ENCODE data around the gene NLRP14. TPM values are rescaled to one million over a fixed set of nuclear protein-coding genes. Genes with fewer than 3 reads are reported as not detected.

The NLRP14 gene, protein sequence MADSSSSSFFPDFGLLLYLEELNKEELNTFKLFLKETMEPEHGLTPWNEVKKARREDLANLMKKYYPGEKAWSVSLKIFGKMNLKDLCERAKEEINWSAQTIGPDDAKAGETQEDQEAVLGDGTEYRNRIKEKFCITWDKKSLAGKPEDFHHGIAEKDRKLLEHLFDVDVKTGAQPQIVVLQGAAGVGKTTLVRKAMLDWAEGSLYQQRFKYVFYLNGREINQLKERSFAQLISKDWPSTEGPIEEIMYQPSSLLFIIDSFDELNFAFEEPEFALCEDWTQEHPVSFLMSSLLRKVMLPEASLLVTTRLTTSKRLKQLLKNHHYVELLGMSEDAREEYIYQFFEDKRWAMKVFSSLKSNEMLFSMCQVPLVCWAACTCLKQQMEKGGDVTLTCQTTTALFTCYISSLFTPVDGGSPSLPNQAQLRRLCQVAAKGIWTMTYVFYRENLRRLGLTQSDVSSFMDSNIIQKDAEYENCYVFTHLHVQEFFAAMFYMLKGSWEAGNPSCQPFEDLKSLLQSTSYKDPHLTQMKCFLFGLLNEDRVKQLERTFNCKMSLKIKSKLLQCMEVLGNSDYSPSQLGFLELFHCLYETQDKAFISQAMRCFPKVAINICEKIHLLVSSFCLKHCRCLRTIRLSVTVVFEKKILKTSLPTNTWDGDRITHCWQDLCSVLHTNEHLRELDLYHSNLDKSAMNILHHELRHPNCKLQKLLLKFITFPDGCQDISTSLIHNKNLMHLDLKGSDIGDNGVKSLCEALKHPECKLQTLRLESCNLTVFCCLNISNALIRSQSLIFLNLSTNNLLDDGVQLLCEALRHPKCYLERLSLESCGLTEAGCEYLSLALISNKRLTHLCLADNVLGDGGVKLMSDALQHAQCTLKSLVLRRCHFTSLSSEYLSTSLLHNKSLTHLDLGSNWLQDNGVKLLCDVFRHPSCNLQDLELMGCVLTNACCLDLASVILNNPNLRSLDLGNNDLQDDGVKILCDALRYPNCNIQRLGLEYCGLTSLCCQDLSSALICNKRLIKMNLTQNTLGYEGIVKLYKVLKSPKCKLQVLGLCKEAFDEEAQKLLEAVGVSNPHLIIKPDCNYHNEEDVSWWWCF
- not detected in 5 replicates for total RNA-seq (2022; extraction: Qiagen RNA extraction)

DNA sequence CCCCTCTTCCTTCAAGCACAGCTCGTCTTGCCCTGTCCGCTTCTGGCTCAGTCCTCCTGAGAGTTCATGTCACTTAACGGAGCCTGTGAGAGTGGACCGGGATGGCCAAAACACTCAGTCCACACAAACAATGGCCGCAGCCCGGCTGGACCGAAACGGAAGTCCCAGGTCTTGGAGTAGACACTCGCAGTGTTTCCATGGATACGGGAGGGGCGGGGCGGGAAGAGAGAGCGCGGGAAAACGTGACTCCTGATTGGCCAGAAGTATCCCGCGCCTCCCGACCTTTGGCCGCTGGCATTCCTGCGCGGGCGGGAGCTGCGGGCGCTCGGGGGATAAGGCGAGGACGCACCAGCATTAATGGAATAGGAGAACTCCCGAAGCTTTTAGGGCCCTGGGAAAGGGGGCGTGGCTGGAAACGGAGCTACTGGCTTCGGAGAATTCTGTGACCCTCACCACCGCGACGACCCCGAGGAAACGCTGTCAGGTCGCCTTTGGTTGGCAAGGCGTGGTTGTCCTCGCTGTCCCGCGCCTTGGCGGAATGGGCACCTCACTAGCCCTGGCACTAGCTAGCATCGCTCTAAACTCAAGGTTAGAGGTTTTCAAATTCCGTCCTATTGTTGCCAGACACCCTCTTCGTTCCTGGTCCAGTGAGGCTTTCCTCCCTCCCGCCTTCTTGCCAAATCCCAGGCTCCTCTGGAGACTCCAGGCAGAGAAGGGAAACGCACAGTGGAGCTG, at the start of gene NLRP14, which contains the start of gene ZNF214:
TSS of gene NLRP14 (plus strand) at position 297 of the 735 bp plus-strand sequence. CDS start 18,108 bp downstream, outside the sequence.
TSS of gene ZNF214 (minus strand) at position 164 of the 735 bp plus-strand sequence. CDS start 17,511 bp downstream, outside the sequence.

DNA sequence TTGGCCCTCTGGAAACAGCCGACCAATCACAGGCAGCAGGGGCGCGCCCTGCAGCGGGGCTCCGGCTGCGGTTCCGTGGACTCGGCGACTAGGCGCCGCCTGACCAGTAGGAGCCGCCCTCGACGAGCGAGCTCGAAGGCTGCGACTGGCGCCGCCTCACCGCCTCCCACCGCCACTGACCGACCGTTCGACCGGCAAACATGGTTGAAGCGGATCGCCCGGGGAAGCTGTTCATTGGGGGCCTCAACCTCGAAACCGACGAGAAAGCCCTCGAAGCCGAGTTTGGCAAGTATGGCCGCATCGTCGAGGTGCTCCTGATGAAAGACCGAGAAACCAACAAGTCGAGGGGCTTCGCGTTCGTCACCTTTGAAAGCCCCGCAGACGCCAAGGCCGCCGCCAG, 68.6 kb downstream of the NLRP14 start, which contains the start of gene RBMXL2:
TSS of gene RBMXL2 (plus strand) at position 78 of the 400 bp plus-strand sequence. CDS start at position 201, 123 bp downstream.

Other genes with a start within 250 kb of the NLRP14 start
- gene OR2AG2, start 248.5 kb upstream of the NLRP14 start, total RNA-seq (2022; extraction: Qiagen RNA extraction), result 0.05 to 0.08 TPM (median 0.05 TPM) in 3 of 5 replicates, not detected in the others
- gene OR2AG1, start 237.5 kb upstream of the NLRP14 start, total RNA-seq (2022; extraction: Qiagen RNA extraction), result not detected in 5 replicates
- not detected in 5 replicates for gene OR6A2, start 220.8 kb upstream of the NLRP14 start, total RNA-seq (2022; extraction: Qiagen RNA extraction)
- not detected in 5 replicates for gene OR10A5, start 174.8 kb upstream of the NLRP14 start, total RNA-seq (2022; extraction: Qiagen RNA extraction)
- gene OR10A2, start 157.4 kb upstream of the NLRP14 start, total RNA-seq (2022; extraction: Qiagen RNA extraction), result not detected in 5 replicates
- not detected in 5 replicates for gene OR10A4, start 143.9 kb upstream of the NLRP14 start, total RNA-seq (2022; extraction: Qiagen RNA extraction)
- gene OR2D2, start 128.0 kb upstream of the NLRP14 start, total RNA-seq (2022; extraction: Qiagen RNA extraction), result not detected in 5 replicates
- gene OR2D3, start 99.5 kb upstream of the NLRP14 start, total RNA-seq (2022; extraction: Qiagen RNA extraction), result not detected in 5 replicates
- gene ZNF215, start 94.1 kb upstream of the NLRP14 start, total RNA-seq (2022; extraction: Qiagen RNA extraction), result 0.76 to 1.2 TPM (median 0.97 TPM) in 5 replicates
- gene ZNF214, start 133 bp upstream of the NLRP14 start, total RNA-seq (2022; extraction: Qiagen RNA extraction), result 0.54 to 1.1 TPM (median 0.88 TPM) in 5 replicates
- not detected in 5 replicates for gene RBMXL2, start 68.5 kb downstream of the NLRP14 start, total RNA-seq (2022; extraction: Qiagen RNA extraction)
- 0.09 to 0.16 TPM (median 0.15 TPM) in 5 replicates for gene SYT9, start 231.4 kb downstream of the NLRP14 start, total RNA-seq (2022; extraction: Qiagen RNA extraction)

All from A549 treated with dexamethasone at 1 μM for 4 hours (cell line).